Measurements from ENCODE around the gene CDHR5.

- TF ChIP-seq CTCF (conservative IDR thresholded peaks at IDR 0.05; ENCODE audit: low read depth, low read length) (no peak), EZH2 (IDR thresholded peaks at IDR 0.05; ENCODE audit: borderline replicate concordance, low read depth, low read length, poor library complexity, severe bottlenecking) (no peak)
Observed at GRCh38 chr11:587546-587945, 37.2 kb downstream of the CDHR5 start.
